A673 (cell line): ENCODE data around the gene DNAH9. TPM values are rescaled to one million over a fixed set of nuclear protein-coding genes. Genes with fewer than 3 reads are reported as not detected.

Source experiments
- BruUV-seq: library from RNA; stranded (reverse); fragments of 400-500 nt; replicated peaks from 2 replicates; lab custom pipeline; 2021; lab: Mats Ljungman, UMichigan
- CTCF ChIA-PET: fragments of 300-600 bp; sonication (Branson Sonifier 250); formaldehyde crosslinking; loops from one replicate; lab custom pipeline; 2022; ENCODE audit warnings: antibody characterized with exemption; lab: Charles Lee
- POLR2A ChIA-PET: fragments of 300-600 bp; sonication (Branson Sonifier 250); formaldehyde crosslinking; loops from one replicate; lab custom pipeline; 2022; ENCODE audit warnings: antibody characterized with exemption; ENCODE audit not compliant: low non-redundant PET; lab: Charles Lee
- DNase-seq: peaks from one replicate; pipeline ENCODE4 v3.0.0-alpha.2; 2015; ENCODE audit warnings: low spot score
- H3K27ac ChIP-seq: fragments of 200-600 bp; sonication (generic); 2 replicates; pipeline ENCODE4 v1.5.1; 2016; ENCODE audit warnings: mixed run types, low read depth, mild to moderate bottlenecking, mixed read lengths, antibody characterized with exemption, low read length; ENCODE audit not compliant: poor library complexity, severe bottlenecking
- H3K27me3 ChIP-seq: fragments of 200-600 bp; sonication (generic); replicated peaks from 2 replicates; pipeline ENCODE4 v1.6.1; 2017; ENCODE audit warnings: mixed run types, low read depth, mild to moderate bottlenecking, mixed read lengths, antibody characterized with exemption, low read length; ENCODE audit not compliant: insufficient read depth, poor library complexity
- H3K36me3 ChIP-seq: fragments of 200-600 bp; sonication (generic); 2 replicates; pipeline ENCODE4 v1.6.1; 2016; ENCODE audit warnings: mixed run types, mild to moderate bottlenecking, mixed read lengths, antibody characterized with exemption, low read length; ENCODE audit not compliant: insufficient read depth, poor library complexity, severe bottlenecking
- H3K4me1 ChIP-seq: fragments of 200-600 bp; sonication (generic); 2 replicates; pipeline ENCODE4 v1.6.1; 2017; ENCODE audit warnings: mixed run types, mild to moderate bottlenecking, mixed read lengths, antibody characterized with exemption, low read length; ENCODE audit not compliant: insufficient read depth, poor library complexity, severe bottlenecking
- H3K4me3 ChIP-seq: fragments of 200-600 bp; sonication (generic); 2 replicates; pipeline ENCODE4 v1.5.1; 2016; ENCODE audit warnings: low read depth, mixed run types, mild to moderate bottlenecking, mixed read lengths, low read length; ENCODE audit not compliant: poor library complexity, severe bottlenecking
- H3K9me3 ChIP-seq: fragments of 200-600 bp; sonication (generic); 2 replicates; pipeline ENCODE4 v1.6.1; 2016; ENCODE audit warnings: mixed run types, low read depth, mild to moderate bottlenecking, mixed read lengths, antibody characterized with exemption, low read length; ENCODE audit not compliant: poor library complexity, severe bottlenecking
- EZH2 ChIP-seq: fragments of 200-600 bp; sonication (generic); IDR thresholded peaks from 2 replicates; pipeline ENCODE4 v1.6.1; 2017; ENCODE audit warnings: borderline replicate concordance, low read depth, mild to moderate bottlenecking, mixed read lengths, antibody characterized with exemption, low read length; ENCODE audit not compliant: poor library complexity, severe bottlenecking
- intact Hi-C: fragments of 100-400 bp; cut with micrococcal nuclease; formaldehyde crosslinking; loops from one replicate; pipeline ENCODE4 v1.10.0; 2022; ENCODE audit not compliant: unreplicated experiment
- total RNA-seq: library from RNA; stranded (reverse); gene quantifications from 2 replicates; pipeline ENCODE4 v1.2.3, GENCODE V29; 2021
- TF ChIP-seq, protein P1 (sequence below): fragments of 300-800, 200-600 bp; sonication (generic); conservative IDR thresholded peaks from 2 replicates; pipeline ENCODE4 v1.5.1; 2017; ENCODE audit warnings: low read depth, mild to moderate bottlenecking, antibody characterized with exemption, low read length, moderate library complexity, mixed read lengths

Gene DNAH9
- total RNA-seq, 1 experiment from 2014 or later, result 6.6 TPM

DNA sequence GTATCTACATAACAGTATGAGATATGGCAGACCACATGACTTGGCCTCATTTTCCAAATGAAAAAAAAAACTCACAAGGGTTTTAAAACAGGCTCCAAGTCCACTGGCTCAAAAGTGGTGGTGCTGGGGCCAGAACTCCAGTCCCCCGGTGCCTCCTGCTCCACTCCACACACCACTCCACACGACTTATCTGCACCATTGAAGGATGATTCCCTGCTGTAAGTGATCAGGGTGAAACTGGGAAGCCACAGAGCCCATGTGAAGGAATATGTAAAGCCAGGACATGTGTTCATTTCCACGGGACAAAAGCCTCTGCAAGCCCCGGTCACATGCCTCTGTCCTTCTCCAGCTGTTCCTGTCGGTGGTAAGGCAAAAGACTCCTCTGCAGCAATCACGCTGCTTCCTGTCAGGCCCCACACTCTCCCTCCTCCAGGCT is 301.8 kb downstream of the DNAH9 start:
- ChIA-PET CTCF (interaction anchor here (0.7 kb wide), 2 partner anchors 256 to 720 kb away, joined by 3 to 4 read pairs; no protein-coding TSS in a partner anchor), POLR2A (interaction anchor here (0.6 kb wide), 1 partner anchor 120 kb away, joined by 11 read pairs; no protein-coding TSS in a partner anchor)
- Histone ChIP-seq H3K36me3 (no peaks in the 10 kb centered on the region), H3K4me3 (no peak overlapping the region), H3K4me1 (no peaks in the 10 kb centered on the region), H3K27me3 (no peaks in the 10 kb centered on the region), H3K27ac (peak overlapping the region; percentile 17), H3K9me3 (peaks cover 14% of the 10 kb centered on the region)
- TF ChIP-seq, protein P1, sequence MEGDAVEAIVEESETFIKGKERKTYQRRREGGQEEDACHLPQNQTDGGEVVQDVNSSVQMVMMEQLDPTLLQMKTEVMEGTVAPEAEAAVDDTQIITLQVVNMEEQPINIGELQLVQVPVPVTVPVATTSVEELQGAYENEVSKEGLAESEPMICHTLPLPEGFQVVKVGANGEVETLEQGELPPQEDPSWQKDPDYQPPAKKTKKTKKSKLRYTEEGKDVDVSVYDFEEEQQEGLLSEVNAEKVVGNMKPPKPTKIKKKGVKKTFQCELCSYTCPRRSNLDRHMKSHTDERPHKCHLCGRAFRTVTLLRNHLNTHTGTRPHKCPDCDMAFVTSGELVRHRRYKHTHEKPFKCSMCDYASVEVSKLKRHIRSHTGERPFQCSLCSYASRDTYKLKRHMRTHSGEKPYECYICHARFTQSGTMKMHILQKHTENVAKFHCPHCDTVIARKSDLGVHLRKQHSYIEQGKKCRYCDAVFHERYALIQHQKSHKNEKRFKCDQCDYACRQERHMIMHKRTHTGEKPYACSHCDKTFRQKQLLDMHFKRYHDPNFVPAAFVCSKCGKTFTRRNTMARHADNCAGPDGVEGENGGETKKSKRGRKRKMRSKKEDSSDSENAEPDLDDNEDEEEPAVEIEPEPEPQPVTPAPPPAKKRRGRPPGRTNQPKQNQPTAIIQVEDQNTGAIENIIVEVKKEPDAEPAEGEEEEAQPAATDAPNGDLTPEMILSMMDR, result no peak
- no peak for TF ChIP-seq EZH2
- DNase-seq, result no peak
- BruUV-seq, result no TSS peak
- intact Hi-C loops, result no loop called here

DNA sequence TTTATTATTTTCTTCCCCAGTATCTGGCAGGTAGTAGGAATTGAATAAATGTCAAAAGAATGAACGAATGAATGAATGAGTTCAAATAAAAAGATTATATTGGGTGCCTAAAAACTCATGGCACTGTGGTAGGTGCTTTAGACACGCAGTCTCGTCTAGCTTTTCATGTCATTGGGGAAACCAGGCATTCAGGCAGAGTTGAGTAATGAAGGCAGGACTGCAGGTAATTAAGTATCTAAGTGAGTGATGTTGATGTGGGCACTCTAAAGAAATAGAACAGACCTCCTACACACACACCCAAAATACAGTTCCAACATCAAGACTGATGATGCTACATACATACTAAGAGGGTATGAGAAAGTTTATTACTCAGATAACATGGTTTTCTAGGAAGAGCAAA is 302.4 kb downstream of the DNAH9 start:
- CTCF ChIA-PET, result no interaction called here

DNA sequence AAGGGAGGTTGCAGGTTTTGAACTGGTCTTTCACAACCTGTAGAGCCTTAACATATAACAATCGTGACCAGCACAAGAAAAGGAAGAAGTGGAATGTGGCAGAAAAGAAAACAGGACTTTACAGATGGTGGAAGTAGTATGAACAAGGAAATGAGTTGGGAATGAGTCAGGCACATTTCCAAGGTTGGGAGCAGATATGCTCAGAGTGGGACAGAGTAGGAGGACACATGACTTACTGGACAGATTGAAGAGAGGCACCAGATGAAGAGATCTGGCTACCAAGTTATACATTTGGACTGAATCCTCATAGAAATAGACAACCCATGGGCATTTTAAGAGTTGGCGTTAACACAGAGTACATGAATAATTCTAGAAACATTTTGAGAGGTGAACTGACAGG is 303.7 kb downstream of the DNAH9 start:
- H3K9me3 ChIP-seq, result peaks cover 14% of the 10 kb centered on the region
- no peak for DNase-seq
- no peak overlapping the region for H3K4me3 ChIP-seq
- POLR2A ChIA-PET, result no interaction called here
- no peak for TF ChIP-seq EZH2
- TF ChIP-seq, protein P1, result no peak
- H3K36me3 ChIP-seq, result no peaks in the 10 kb centered on the region
- H3K27ac ChIP-seq, result no peak overlapping the region
- BruUV-seq, result no TSS peak
- H3K4me1 ChIP-seq, result no peaks in the 10 kb centered on the region
- H3K27me3 ChIP-seq, result no peaks in the 10 kb centered on the region
- intact Hi-C loops, result no loop called here
- CTCF ChIA-PET, result no interaction called here

More for the DNA sequence above, 302.4 kb downstream of the DNAH9 start:
- no peaks in the 10 kb centered on the region for H3K27me3 ChIP-seq
- H3K4me1 ChIP-seq, result no peaks in the 10 kb centered on the region
- peaks cover 14% of the 10 kb centered on the region for H3K9me3 ChIP-seq
- DNase-seq, result no peak
- TF ChIP-seq, protein P1, result no peak
- TF ChIP-seq EZH2, result no peak
- H3K27ac ChIP-seq, result no peak overlapping the region
- BruUV-seq, result no TSS peak
- intact Hi-C loops, result no loop called here
- H3K4me3 ChIP-seq, result no peak overlapping the region
- H3K36me3 ChIP-seq, result no peaks in the 10 kb centered on the region
- POLR2A ChIA-PET, result interaction anchor here (0.5 kb wide), 1 partner anchor 1466 kb away, joined by 3 read pairs; no protein-coding TSS in a partner anchor
